Rectal smooth muscle tissue (tissue), 1 donor: ENCODE results near the gene TEX22.

Experiments used
- H3K27ac ChIP-seq: one replicate; pipeline ENCODE4 v1.7.0; 2013; ENCODE audit warnings: low read depth, low read length, inconsistent platforms
- H3K27me3 ChIP-seq: one replicate; pipeline ENCODE4 v1.7.0; 2013; ENCODE audit warnings: low read length; ENCODE audit not compliant: control insufficient read depth, insufficient read depth
- H3K36me3 ChIP-seq: one replicate; pipeline ENCODE4 v1.7.0; 2013; ENCODE audit warnings: low read length; ENCODE audit not compliant: control insufficient read depth, insufficient read depth
- H3K4me1 ChIP-seq: one replicate; pipeline ENCODE4 v1.7.0; 2013; ENCODE audit warnings: low read length; ENCODE audit not compliant: control insufficient read depth, insufficient read depth
- H3K4me3 ChIP-seq: one replicate; pipeline ENCODE4 v1.7.0; 2013; ENCODE audit warnings: low read length
- H3K9ac ChIP-seq: one replicate; pipeline ENCODE4 v1.7.0; 2013; ENCODE audit warnings: low read length

TEX22 gene

GRCh38 chr14:105439710-105440553 lies 41.6 kb downstream of the TEX22 start:
- H3K36me3 ChIP-seq = peaks cover 2% of the 10 kb centered on the region

GRCh38 chr14:105440554-105440900 lies 42.2 kb downstream of the TEX22 start:
- Histone ChIP-seq H3K27ac (no peak overlapping the region), H3K27me3 (no peaks in the 10 kb centered on the region), H3K4me1 (no peaks in the 10 kb centered on the region), H3K4me3 (no peak overlapping the region), H3K36me3 (peaks cover 2% of the 10 kb centered on the region), H3K9ac (no peak overlapping the region)

More at GRCh38 chr14:105439710-105440553, 41.6 kb downstream of the TEX22 start:
- Histone ChIP-seq H3K4me1 (no peaks in the 10 kb centered on the region), H3K4me3 (no peak overlapping the region), H3K27ac (no peak overlapping the region), H3K27me3 (no peaks in the 10 kb centered on the region), H3K9ac (no peak overlapping the region)

GRCh38 chr14:105440992-105441391 lies 42.7 kb downstream of the TEX22 start:
- Histone ChIP-seq H3K27ac (no peak overlapping the region), H3K27me3 (no peaks in the 10 kb centered on the region), H3K9ac (no peak overlapping the region), H3K36me3 (peaks cover 4% of the 10 kb centered on the region), H3K4me3 (no peak overlapping the region), H3K4me1 (no peaks in the 10 kb centered on the region)

- peaks cover 5% of the 10 kb centered on the region for H3K36me3 ChIP-seq
- H3K9ac ChIP-seq = no peak overlapping the region
Observed at GRCh38 chr14:105442125-105442524, 43.8 kb downstream of the TEX22 start.

GRCh38 chr14:105442834-105443233 lies 44.5 kb downstream of the TEX22 start:
- Histone ChIP-seq H3K4me1 (no peaks in the 10 kb centered on the region), H3K27ac (no peak overlapping the region), H3K9ac (no peak overlapping the region), H3K27me3 (no peaks in the 10 kb centered on the region), H3K4me3 (no peak overlapping the region), H3K36me3 (peaks cover 5% of the 10 kb centered on the region)

More at GRCh38 chr14:105442125-105442524, 43.8 kb downstream of the TEX22 start:
- Histone ChIP-seq H3K4me3 (no peak overlapping the region), H3K27me3 (no peaks in the 10 kb centered on the region), H3K27ac (no peak overlapping the region), H3K4me1 (no peaks in the 10 kb centered on the region)

- Histone ChIP-seq H3K4me3 (no peak overlapping the region), H3K4me1 (no peaks in the 10 kb centered on the region), H3K36me3 (peaks cover 5% of the 10 kb centered on the region), H3K9ac (no peak overlapping the region), H3K27ac (no peak overlapping the region), H3K27me3 (no peaks in the 10 kb centered on the region)
Observed at GRCh38 chr14:105444859-105445258, 46.5 kb downstream of the TEX22 start.

GRCh38 chr14:105445290-105445689 lies 47.0 kb downstream of the TEX22 start:
- no peak overlapping the region for H3K4me3 ChIP-seq
- H3K27ac ChIP-seq = no peak overlapping the region
- H3K9ac ChIP-seq = no peak overlapping the region
- no peaks in the 10 kb centered on the region for H3K4me1 ChIP-seq
- no peaks in the 10 kb centered on the region for H3K27me3 ChIP-seq
- H3K36me3 ChIP-seq = peaks cover 5% of the 10 kb centered on the region

- no peak overlapping the region for H3K27ac ChIP-seq
- peaks cover 12% of the 10 kb centered on the region for H3K36me3 ChIP-seq
- H3K27me3 ChIP-seq = no peaks in the 10 kb centered on the region
- H3K4me1 ChIP-seq = no peaks in the 10 kb centered on the region
- no peak overlapping the region for H3K9ac ChIP-seq
- no peak overlapping the region for H3K4me3 ChIP-seq
Observed at GRCh38 chr14:105445901-105446845, 47.8 kb downstream of the TEX22 start.

GRCh38 chr14:105446971-105447370 lies 48.6 kb downstream of the TEX22 start:
- Histone ChIP-seq H3K27ac (no peak overlapping the region), H3K4me1 (no peaks in the 10 kb centered on the region), H3K4me3 (no peak overlapping the region), H3K9ac (no peak overlapping the region), H3K36me3 (peaks cover 12% of the 10 kb centered on the region), H3K27me3 (no peaks in the 10 kb centered on the region)

GRCh38 chr14:105447651-105448640 lies 49.6 kb downstream of the TEX22 start:
- Histone ChIP-seq H3K9ac (no peak overlapping the region), H3K4me1 (no peaks in the 10 kb centered on the region), H3K4me3 (no peak overlapping the region), H3K27ac (peak overlapping the region; percentile 7), H3K36me3 (peaks cover 16% of the 10 kb centered on the region), H3K27me3 (no peaks in the 10 kb centered on the region)

- Histone ChIP-seq H3K27me3 (no peaks in the 10 kb centered on the region), H3K27ac (peak overlapping the region; percentile 7), H3K4me3 (no peak overlapping the region), H3K4me1 (no peaks in the 10 kb centered on the region), H3K36me3 (peaks cover 17% of the 10 kb centered on the region), H3K9ac (no peak overlapping the region)
Observed at GRCh38 chr14:105448706-105449111, 50.4 kb downstream of the TEX22 start.
